H9 (cell line): ENCODE measurements around the gene EPM2A. TPM values are rescaled to one million over a fixed set of nuclear protein-coding genes. Genes with fewer than 3 reads are reported as not detected.
"Not testable (repeated sequence)": the region's sequence is repeated elsewhere in the genome, so short reads cannot be mapped to it uniquely, and the experiment has no call there.

Experiments used
- DNase-seq: peaks from one replicate; pipeline ENCODE4 v3.0.0-alpha.2; 2017
- H2AFZ ChIP-seq: one replicate; pipeline ENCODE4 v1.6.1; 2013; ENCODE audit warnings: mild to moderate bottlenecking, low read length, control low read depth, moderate library complexity
- H2AK5ac ChIP-seq: 2 replicates; pipeline ENCODE4 v1.6.1; 2013; ENCODE audit warnings: low read length, control low read depth, mixed read lengths; ENCODE audit not compliant: insufficient read length
- H2BK120ac ChIP-seq: one replicate; pipeline ENCODE4 v1.6.1; 2013; ENCODE audit warnings: low read depth, mild to moderate bottlenecking, low read length, control low read depth, inconsistent platforms; ENCODE audit not compliant: poor library complexity, severe bottlenecking
- H2BK12ac ChIP-seq: 2 replicates; pipeline ENCODE4 v1.6.1; 2013; ENCODE audit warnings: low read length, control low read depth, mixed read lengths, low read depth; ENCODE audit not compliant: insufficient read length
- H2BK15ac ChIP-seq: 2 replicates; pipeline ENCODE4 v1.6.1; 2013; ENCODE audit warnings: low read depth, low read length, control low read depth
- H2BK20ac ChIP-seq: one replicate; pipeline ENCODE4 v1.6.1; 2013; ENCODE audit warnings: low read depth, mild to moderate bottlenecking, low read length, control low read depth, inconsistent platforms; ENCODE audit not compliant: poor library complexity, severe bottlenecking
- H2BK5ac ChIP-seq: 2 replicates; pipeline ENCODE4 v1.6.1; 2013; ENCODE audit warnings: low read length, control low read depth, mixed read lengths; ENCODE audit not compliant: insufficient read length
- H3K14ac ChIP-seq: 2 replicates; pipeline ENCODE4 v1.6.1; 2013; ENCODE audit warnings: low read length, control low read depth; ENCODE audit not compliant: insufficient read depth
- H3K18ac ChIP-seq: 2 replicates; pipeline ENCODE4 v1.6.1; 2013; ENCODE audit warnings: low read depth, mild to moderate bottlenecking, mixed read lengths, low read length, control low read depth; ENCODE audit not compliant: insufficient read length
- H3K23ac ChIP-seq: 2 replicates; pipeline ENCODE4 v1.6.1; 2013; ENCODE audit warnings: low read length, control low read depth, mixed read lengths, low read depth; ENCODE audit not compliant: insufficient read length
- H3K23me2 ChIP-seq: 2 replicates; pipeline ENCODE4 v1.6.1; 2013; ENCODE audit warnings: low read depth, mild to moderate bottlenecking, mixed read lengths, low read length, control low read depth; ENCODE audit not compliant: insufficient read length, poor library complexity, severe bottlenecking
- H3K27ac ChIP-seq: 2 replicates; pipeline ENCODE4 v1.5.1; 2013; ENCODE audit warnings: low read length, control low read depth, mixed read lengths, low read depth; ENCODE audit not compliant: insufficient read length
- H3K27me3 ChIP-seq: 2 replicates; pipeline ENCODE4 v1.6.1; 2013; ENCODE audit warnings: low read length, control low read depth, inconsistent platforms; ENCODE audit not compliant: insufficient read depth
- H3K4ac ChIP-seq: 2 replicates; pipeline ENCODE4 v1.6.1; 2013; ENCODE audit warnings: low read depth, mild to moderate bottlenecking, control low read depth, inconsistent platforms, low read length, moderate library complexity
- H3K4me1 ChIP-seq: 2 replicates; pipeline ENCODE4 v1.6.1; 2013; ENCODE audit warnings: low read length, control low read depth, inconsistent platforms; ENCODE audit not compliant: insufficient read depth
- H3K4me2 ChIP-seq: 2 replicates; pipeline ENCODE4 v1.6.1; 2013; ENCODE audit warnings: low read length, control low read depth, mixed read lengths; ENCODE audit not compliant: insufficient read length, insufficient read depth
- H3K56ac ChIP-seq: 2 replicates; pipeline ENCODE4 v1.6.1; 2013; ENCODE audit warnings: low read depth, mild to moderate bottlenecking, mixed read lengths, low read length, control low read depth; ENCODE audit not compliant: insufficient read length
- H3K79me1 ChIP-seq: 2 replicates; pipeline ENCODE4 v1.6.1; 2013; ENCODE audit warnings: low read depth, mild to moderate bottlenecking, moderate library complexity, low read length, control low read depth, inconsistent platforms; ENCODE audit not compliant: insufficient read depth, poor library complexity, severe bottlenecking
- H3K79me2 ChIP-seq: 2 replicates; pipeline ENCODE4 v1.6.1; 2013; ENCODE audit warnings: low read length, control low read depth, inconsistent platforms; ENCODE audit not compliant: insufficient read depth
- H3K9ac ChIP-seq: 2 replicates; pipeline ENCODE4 v1.6.1; 2013; ENCODE audit warnings: low read length, control low read depth, mixed read lengths; ENCODE audit not compliant: insufficient read length; ENCODE audit errors: extremely low read depth
- H3K9me3 ChIP-seq: one replicate; pipeline ENCODE4 v1.6.1; 2013; ENCODE audit warnings: low read depth, low read length, inconsistent platforms; ENCODE audit not compliant: control insufficient read depth
- H3T11ph ChIP-seq: one replicate; pipeline ENCODE4 v1.6.1; 2013; ENCODE audit warnings: mild to moderate bottlenecking, low read length, control low read depth, inconsistent platforms
- H4K20me1 ChIP-seq: one replicate; pipeline ENCODE4 v1.6.1; 2013; ENCODE audit not compliant: control insufficient read depth, insufficient read length, insufficient read depth
- H4K5ac ChIP-seq: 2 replicates; pipeline ENCODE4 v1.6.1; 2013; ENCODE audit warnings: low read depth, mild to moderate bottlenecking, mixed read lengths, low read length, control low read depth; ENCODE audit not compliant: insufficient read length
- H4K8ac ChIP-seq: replicated peaks from 2 replicates; pipeline ENCODE4 v1.6.1; 2013; ENCODE audit warnings: low read length, control low read depth, mixed read lengths, low read depth; ENCODE audit not compliant: insufficient read length
- H4K91ac ChIP-seq: 2 replicates; pipeline ENCODE4 v1.6.1; 2013; ENCODE audit warnings: low read depth, mild to moderate bottlenecking, moderate library complexity, mixed read lengths, low read length, control low read depth; ENCODE audit not compliant: insufficient read length
- H3K27ac Mint-ChIP-seq, 3 experiments: 2 replicates in 2 of 3; 3 replicates in 1 of 3; pipeline ENCODE4 v1.8.0; 2020 to 2021; ENCODE audit warnings: mixed read lengths in 3 of 3, mild to moderate bottlenecking in 1 of 3, moderate library complexity in 1 of 3
- H3K27me3 Mint-ChIP-seq: 2 replicates; pipeline ENCODE4 v1.8.0; 2021; ENCODE audit warnings: low read depth, mild to moderate bottlenecking, moderate library complexity, mixed read lengths
- H3K36me3 Mint-ChIP-seq, 3 experiments: 2 replicates in 2 of 3; 3 replicates in 1 of 3; pipeline ENCODE4 v1.8.0; 2020 to 2021; ENCODE audit warnings: low read depth in 3 of 3, mixed read lengths in 3 of 3; ENCODE audit not compliant: insufficient read depth in 1 of 3
- H3K4me1 Mint-ChIP-seq, 2 experiments: 2 replicates each; pipeline ENCODE4 v1.8.0; 2020; ENCODE audit warnings: mixed read lengths in 2 of 2
- H3K4me3 Mint-ChIP-seq, 2 experiments: 2 replicates in 1 of 2; 3 replicates in 1 of 2; pipeline ENCODE4 v1.8.0; 2020 to 2021; ENCODE audit warnings: mild to moderate bottlenecking in 2 of 2, mixed read lengths in 2 of 2, moderate library complexity in 1 of 2
- H3K9me3 Mint-ChIP-seq, 2 experiments: 2 replicates in 1 of 2; 3 replicates in 1 of 2; pipeline ENCODE4 v1.8.0; 2020; ENCODE audit warnings: mild to moderate bottlenecking in 2 of 2, mixed read lengths in 2 of 2, moderate library complexity in 1 of 2
- CTCF ChIP-seq: fragments of 200-600 bp; sonication (generic); conservative IDR thresholded peaks from 3 replicates; pipeline ENCODE4 v1.8.0; 2021; ENCODE audit warnings: antibody characterized with exemption, mild to moderate bottlenecking
- WGBS: extraction: QIAGEN DNeasy Blood & Tissue Kit; methylation state at CpG from one replicate; pipeline ENCODE4 v1.1.7; 2013; ENCODE audit warnings: missing lambda C conversion rate, low lambda C conversion rate, mixed read lengths; ENCODE audit not compliant: insufficient read length; ENCODE audit errors: extremely low coverage; 5-methylcytosine and 5-hydroxymethylcytosine counted together
- total RNA-seq: library from RNA; stranded (reverse); gene quantifications from 2 replicates; pipeline ENCODE4 v1.2.1, GENCODE V29; 2021

Gene EPM2A
- total RNA-seq, 1 experiment from 2014 or later: 8.2 TPM

- Mint-ChIP-seq H3K4me3 (no peak overlapping the region), H3K9me3 (peaks cover 4 to 11% of the 10 kb centered on the region in 2 experiments; a peak in 4 of 5 replicates), H3K4me1 (peaks cover 0 to 7% of the 10 kb centered on the region in 2 experiments), H3K27me3 (no peaks in the 10 kb centered on the region; the same call in 1 of the 2 replicates), H3K27ac (no peak overlapping the region), H3K36me3 (peaks cover 0 to 3% (median 0%) of the 10 kb centered on the region in 3 experiments; a peak in 2 of 7 replicates)
- no peak overlapping the region for H2AK5ac ChIP-seq
- H3K23me2 ChIP-seq: no peaks in the 10 kb centered on the region
- H2BK5ac ChIP-seq: no peak overlapping the region
- H4K91ac ChIP-seq: no peak overlapping the region
- H3K4me1 ChIP-seq: no peaks in the 10 kb centered on the region
- H3K9me3 ChIP-seq: no peaks in the 10 kb centered on the region
- H2BK20ac ChIP-seq: no peak overlapping the region
- no peaks in the 10 kb centered on the region for H3K79me1 ChIP-seq
- H4K5ac ChIP-seq: no peak overlapping the region
- no peak overlapping the region for H3K23ac ChIP-seq
- H3K4me2 ChIP-seq: no peak overlapping the region
- no peak overlapping the region for H3K18ac ChIP-seq
- no peak overlapping the region for H3K4ac ChIP-seq
- H2BK15ac ChIP-seq: no peak overlapping the region
- WGBS: no CpG with 5 or more reads among the region's 2 CpGs
- no peaks in the 10 kb centered on the region for H3K27me3 ChIP-seq
- no peak overlapping the region for H3T11ph ChIP-seq
- H3K56ac ChIP-seq: no peak overlapping the region
- no peak overlapping the region for H3K9ac ChIP-seq
- no peak overlapping the region for H3K14ac ChIP-seq
- no peak overlapping the region for H4K8ac ChIP-seq
- H2AFZ ChIP-seq: no peak overlapping the region
- no peaks in the 10 kb centered on the region for H4K20me1 ChIP-seq
- H3K27ac ChIP-seq: no peak overlapping the region
- no peak overlapping the region for H2BK12ac ChIP-seq
- no peaks in the 10 kb centered on the region for H3K79me2 ChIP-seq
- no peak for DNase-seq
- H2BK120ac ChIP-seq: no peak overlapping the region
- TF ChIP-seq CTCF: no peak
Observed at GRCh38 chr6:145743332-145743731, 8.0 kb upstream of the EPM2A start.

DNA sequence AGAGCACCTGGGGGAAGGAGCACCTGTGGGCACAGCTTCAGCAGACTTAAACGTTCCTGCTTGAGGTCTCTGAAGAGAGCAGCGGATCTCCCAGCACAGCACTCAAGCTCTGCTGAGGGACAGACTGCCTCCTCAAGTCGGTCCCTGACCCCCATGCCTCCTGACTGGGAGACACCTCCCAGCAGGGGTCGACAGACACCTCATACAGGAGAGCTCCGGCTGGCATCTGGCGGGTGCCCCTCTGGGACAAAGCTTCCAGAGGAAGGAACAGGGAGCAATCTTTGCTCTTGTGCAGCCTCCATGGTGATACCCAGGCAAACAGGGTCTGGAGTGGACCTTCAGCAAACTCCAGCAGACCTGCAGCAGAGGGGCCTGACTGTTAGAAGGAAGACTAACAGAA, 7.2 kb upstream of the EPM2A start:
- H3K27me3 Mint-ChIP-seq, H4K5ac ChIP-seq, H3K18ac ChIP-seq, H2BK15ac ChIP-seq, H3K27ac ChIP-seq, H4K8ac ChIP-seq, H3K4me1 Mint-ChIP-seq, H2BK5ac ChIP-seq, H3K4ac ChIP-seq, H3K79me2 ChIP-seq, H3K4me2 ChIP-seq, H3K4me3 Mint-ChIP-seq, H3K9me3 ChIP-seq, H2BK120ac ChIP-seq, H3K4me1 ChIP-seq, DNase-seq, H3K23me2 ChIP-seq, H3K79me1 ChIP-seq, H2BK12ac ChIP-seq, H4K20me1 ChIP-seq, H3K23ac ChIP-seq, H2AK5ac ChIP-seq, H3K36me3 Mint-ChIP-seq, H3K14ac ChIP-seq, H3K27me3 ChIP-seq, H3T11ph ChIP-seq, H3K27ac Mint-ChIP-seq, H3K9ac ChIP-seq, H2BK20ac ChIP-seq, H4K91ac ChIP-seq, H3K56ac ChIP-seq, H2AFZ ChIP-seq: not testable (repeated sequence)
- no CpG with 5 or more reads among the region's 6 CpGs for WGBS
- peaks cover 4 to 11% of the 10 kb centered on the region in 2 experiments; a peak in 4 of 5 replicates for H3K9me3 Mint-ChIP-seq
